ENCODE measurements around the gene EMCN.

The EMCN gene

GRCh38 chr4:100509386-100509785 is 8.4 kb downstream of the EMCN start:
- no peak for ATAC-seq
- H3K4me3 Mint-ChIP-seq = no peak overlapping the region
- peaks cover 6% of the 10 kb centered on the region for H3K27me3 Mint-ChIP-seq
- H3K27ac Mint-ChIP-seq = no peak overlapping the region
- no peaks in the 10 kb centered on the region for H3K4me1 Mint-ChIP-seq
- H3K36me3 Mint-ChIP-seq = no peaks in the 10 kb centered on the region
- H3K9me3 Mint-ChIP-seq = no peaks in the 10 kb centered on the region

- no peaks in the 10 kb centered on the region for H3K36me3 Mint-ChIP-seq
- H3K27me3 Mint-ChIP-seq = no peaks in the 10 kb centered on the region
- no peaks in the 10 kb centered on the region for H3K4me1 Mint-ChIP-seq
- no peaks in the 10 kb centered on the region for H3K9me3 Mint-ChIP-seq
- no peak overlapping the region for H3K4me3 Mint-ChIP-seq
- no peak overlapping the region for H3K27ac Mint-ChIP-seq
- ATAC-seq = no peak
Observed at GRCh38 chr4:100508691-100509090, 9.1 kb downstream of the EMCN start.

- ATAC-seq = no peak
- H3K4me1 Mint-ChIP-seq = no peaks in the 10 kb centered on the region
- H3K4me3 Mint-ChIP-seq = no peak overlapping the region
Observed at GRCh38 chr4:100504086-100504874, 13.5 kb downstream of the EMCN start.

DNA sequence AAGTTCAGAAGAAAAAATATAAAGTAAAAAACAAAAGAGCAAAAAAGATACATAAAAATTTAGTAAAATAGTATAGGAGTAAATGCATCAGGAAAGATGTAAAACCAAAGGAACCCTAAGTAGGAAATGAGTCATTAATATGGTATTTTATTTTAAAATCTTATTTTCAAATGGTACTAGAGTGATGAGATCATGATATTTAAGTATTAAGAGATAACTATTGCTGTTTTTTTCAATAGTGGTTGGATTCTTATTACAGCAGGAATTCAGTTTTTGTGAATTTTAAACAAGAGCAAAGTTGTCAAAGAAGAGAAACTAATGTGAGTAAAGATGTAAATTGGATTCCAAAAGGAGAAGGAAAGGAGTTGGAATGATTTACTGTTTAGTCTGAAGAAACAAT is 20.0 kb downstream of the EMCN start:
- Mint-ChIP-seq H3K4me3 (no peak overlapping the region), H3K27ac (no peak overlapping the region), H3K4me1 (no peaks in the 10 kb centered on the region), H3K36me3 (no peaks in the 10 kb centered on the region), H3K9me3 (no peaks in the 10 kb centered on the region), H3K27me3 (no peaks in the 10 kb centered on the region)
- no peak for ATAC-seq

More at GRCh38 chr4:100504086-100504874, 13.5 kb downstream of the EMCN start:
- H3K9me3 Mint-ChIP-seq = no peaks in the 10 kb centered on the region
- H3K27ac Mint-ChIP-seq = no peak overlapping the region
- no peaks in the 10 kb centered on the region for H3K36me3 Mint-ChIP-seq
- H3K27me3 Mint-ChIP-seq = no peaks in the 10 kb centered on the region

- H3K27ac Mint-ChIP-seq = no peak overlapping the region
- no peaks in the 10 kb centered on the region for H3K4me1 Mint-ChIP-seq
- H3K9me3 Mint-ChIP-seq = peaks cover 4% of the 10 kb centered on the region
- no peak overlapping the region for H3K4me3 Mint-ChIP-seq
- ATAC-seq = no peak
- H3K36me3 Mint-ChIP-seq = no peaks in the 10 kb centered on the region
- no peaks in the 10 kb centered on the region for H3K27me3 Mint-ChIP-seq
Observed at GRCh38 chr4:100495074-100495473, 22.7 kb downstream of the EMCN start.

DNA sequence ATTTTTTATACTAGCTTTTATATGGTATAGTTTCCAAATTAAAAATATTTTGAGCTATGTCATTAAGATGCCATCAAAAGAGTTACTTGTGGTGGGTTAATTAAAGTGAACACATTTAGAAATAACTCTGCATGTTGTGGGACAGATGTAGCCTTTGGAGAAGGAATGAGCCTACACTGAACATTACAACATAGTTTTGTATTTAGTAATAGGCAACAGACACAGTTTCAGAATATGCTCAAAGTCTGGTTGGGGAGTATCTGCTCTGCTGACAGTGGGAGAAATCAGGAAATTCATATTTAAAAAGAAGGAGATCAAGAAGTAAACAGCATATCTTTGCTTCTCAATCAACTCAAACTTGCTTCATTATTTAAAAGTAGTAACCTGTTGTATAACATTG is 23.7 kb downstream of the EMCN start:
- no peak overlapping the region for H3K27ac Mint-ChIP-seq

DNA sequence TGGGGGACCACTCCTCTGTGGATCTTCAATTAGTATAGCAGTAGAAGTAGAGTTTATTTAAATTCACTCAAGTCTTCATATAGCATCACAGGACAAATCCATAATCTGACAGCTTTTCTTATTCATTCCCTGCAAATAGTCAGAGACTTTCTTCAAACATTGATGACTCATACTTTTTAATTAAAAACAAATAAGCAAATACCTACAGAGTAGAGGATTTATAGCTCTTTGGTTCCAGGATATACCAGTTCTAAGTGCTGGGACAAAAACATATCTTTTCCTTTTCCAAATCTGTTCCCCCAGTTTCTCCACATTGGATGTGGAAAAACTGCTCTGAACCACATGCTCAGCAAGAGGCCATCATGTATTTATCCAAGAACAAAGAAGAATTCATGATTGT is 24.1 kb downstream of the EMCN start:
- Mint-ChIP-seq H3K9me3 (peaks cover 4% of the 10 kb centered on the region), H3K27ac (no peak overlapping the region), H3K36me3 (no peaks in the 10 kb centered on the region), H3K4me1 (no peaks in the 10 kb centered on the region), H3K27me3 (no peaks in the 10 kb centered on the region), H3K4me3 (no peak overlapping the region)
- ATAC-seq = no peak

More for the DNA sequence above, 23.7 kb downstream of the EMCN start:
- H3K4me1 Mint-ChIP-seq = no peaks in the 10 kb centered on the region
- no peak overlapping the region for H3K4me3 Mint-ChIP-seq
- H3K9me3 Mint-ChIP-seq = peaks cover 4% of the 10 kb centered on the region
- no peak for ATAC-seq
- H3K27me3 Mint-ChIP-seq = no peaks in the 10 kb centered on the region
- H3K36me3 Mint-ChIP-seq = no peaks in the 10 kb centered on the region

- ATAC-seq = no peak
- H3K4me1 Mint-ChIP-seq = no peaks in the 10 kb centered on the region
- no peak overlapping the region for H3K27ac Mint-ChIP-seq
- H3K9me3 Mint-ChIP-seq = peaks cover 4% of the 10 kb centered on the region
- no peaks in the 10 kb centered on the region for H3K27me3 Mint-ChIP-seq
- no peak overlapping the region for H3K4me3 Mint-ChIP-seq
- no peaks in the 10 kb centered on the region for H3K36me3 Mint-ChIP-seq
Observed at GRCh38 chr4:100492129-100492528, 25.7 kb downstream of the EMCN start.

DNA sequence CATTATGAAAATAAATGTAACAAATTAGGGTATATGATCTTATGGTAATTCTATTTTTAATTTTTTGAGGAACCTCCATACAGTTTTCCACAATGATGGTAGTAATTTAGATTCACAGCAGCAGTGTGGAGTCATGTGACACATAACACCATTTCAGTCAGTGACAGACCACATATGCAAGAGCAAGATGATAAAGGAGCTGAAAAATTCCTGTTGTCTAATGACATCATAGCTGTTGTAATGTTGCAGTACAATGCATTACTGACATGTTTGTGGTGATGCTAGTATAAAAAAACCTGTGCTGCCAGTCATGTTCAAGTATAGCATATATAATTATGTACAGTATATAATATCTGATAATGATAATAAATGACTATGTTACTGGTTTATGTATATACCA is 28.5 kb downstream of the EMCN start:
- ATAC-seq = no peak
- Mint-ChIP-seq H3K4me1 (no peaks in the 10 kb centered on the region), H3K9me3 (peaks cover 4% of the 10 kb centered on the region), H3K27ac (no peak overlapping the region), H3K27me3 (peaks cover 12% of the 10 kb centered on the region), H3K36me3 (no peaks in the 10 kb centered on the region), H3K4me3 (no peak overlapping the region)

GRCh38 chr4:100486496-100486895 is 31.3 kb downstream of the EMCN start:
- Mint-ChIP-seq H3K27me3 (peaks cover 20% of the 10 kb centered on the region), H3K4me3 (no peak overlapping the region), H3K27ac (no peak overlapping the region), H3K9me3 (peaks cover 2% of the 10 kb centered on the region), H3K36me3 (no peaks in the 10 kb centered on the region), H3K4me1 (no peaks in the 10 kb centered on the region)
- ATAC-seq = no peak

GRCh38 chr4:100483796-100484195 is 34.0 kb downstream of the EMCN start:
- Mint-ChIP-seq H3K36me3 (no peaks in the 10 kb centered on the region), H3K27ac (no peak overlapping the region), H3K9me3 (peaks cover 2% of the 10 kb centered on the region), H3K27me3 (peaks cover 22% of the 10 kb centered on the region), H3K4me3 (no peak overlapping the region), H3K4me1 (no peaks in the 10 kb centered on the region)
- ATAC-seq = no peak

DNA sequence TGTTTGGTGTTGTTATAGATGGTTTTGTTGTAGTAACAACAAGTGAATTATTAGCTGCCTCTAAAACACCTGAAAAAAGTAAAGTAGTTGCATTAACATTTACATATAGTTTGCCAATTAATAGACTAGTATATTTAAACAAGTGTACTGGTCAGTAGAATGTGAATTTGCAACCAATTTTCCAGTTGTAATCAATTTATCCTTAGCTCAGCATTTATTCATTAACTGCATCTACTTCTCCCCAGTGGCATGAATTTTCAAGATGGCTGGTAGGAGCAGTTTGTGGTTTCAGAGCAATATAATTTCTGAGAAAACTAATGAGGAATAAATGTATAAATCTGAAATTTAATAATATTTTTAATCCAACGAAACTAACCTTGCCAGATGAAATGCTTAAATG is 37.9 kb downstream of the EMCN start:
- peaks cover 5% of the 10 kb centered on the region for H3K9me3 Mint-ChIP-seq
- no peaks in the 10 kb centered on the region for H3K36me3 Mint-ChIP-seq
- H3K27ac Mint-ChIP-seq = no peak overlapping the region
- H3K4me3 Mint-ChIP-seq = no peak overlapping the region
- no peak for ATAC-seq
- H3K27me3 Mint-ChIP-seq = peaks cover 9% of the 10 kb centered on the region
- H3K4me1 Mint-ChIP-seq = no peaks in the 10 kb centered on the region

GRCh38 chr4:100469555-100469954 is 48.3 kb downstream of the EMCN start:
- peaks cover 12% of the 10 kb centered on the region for H3K27me3 Mint-ChIP-seq
- H3K9me3 Mint-ChIP-seq = no peaks in the 10 kb centered on the region
- no peak overlapping the region for H3K27ac Mint-ChIP-seq
- no peak for ATAC-seq
- no peaks in the 10 kb centered on the region for H3K4me1 Mint-ChIP-seq
- H3K36me3 Mint-ChIP-seq = no peaks in the 10 kb centered on the region
- no peak overlapping the region for H3K4me3 Mint-ChIP-seq

- no peak for ATAC-seq
- Mint-ChIP-seq H3K27me3 (peaks cover 12% of the 10 kb centered on the region), H3K36me3 (no peaks in the 10 kb centered on the region), H3K9me3 (no peaks in the 10 kb centered on the region), H3K4me1 (no peaks in the 10 kb centered on the region), H3K4me3 (no peak overlapping the region), H3K27ac (no peak overlapping the region)
Observed at GRCh38 chr4:100466501-100466900, 51.3 kb downstream of the EMCN start.

DNA sequence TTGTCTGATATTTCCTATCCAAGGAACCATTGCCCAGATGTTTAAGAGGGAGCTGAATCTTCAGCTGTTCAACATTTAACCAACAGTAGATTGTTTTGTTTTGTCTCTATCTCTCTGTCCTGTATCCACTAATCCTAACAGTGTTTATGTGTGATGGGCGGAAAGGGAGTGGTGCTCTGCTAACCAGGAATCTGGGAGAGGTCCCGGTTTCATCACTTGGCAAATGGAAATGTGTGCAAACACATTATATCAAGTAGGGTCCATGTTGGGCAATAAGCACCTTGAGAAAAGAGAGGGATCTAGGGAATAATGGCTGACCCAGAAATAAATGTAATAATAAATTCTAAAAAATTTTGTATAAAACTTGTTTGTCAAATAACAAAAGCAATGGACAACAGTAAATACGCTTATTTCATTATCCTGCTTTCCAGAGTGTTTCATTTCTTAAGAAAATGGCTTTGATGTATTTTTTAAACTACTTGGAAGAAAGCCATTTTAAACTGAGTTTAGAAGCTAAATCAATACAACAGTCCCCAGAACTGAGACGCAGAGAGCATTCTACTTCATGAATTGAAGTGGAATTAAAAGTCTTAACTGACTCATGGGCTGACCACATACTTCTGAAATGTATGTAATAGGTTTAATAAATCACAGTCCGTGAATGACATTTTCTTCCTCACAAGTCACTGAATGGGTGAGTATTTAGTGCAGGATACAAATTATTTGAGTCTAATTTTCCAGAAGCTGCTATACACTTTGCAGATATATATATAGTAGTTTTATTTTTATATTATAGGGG is 55.8 kb downstream of the EMCN start:
- H3K4me3 Mint-ChIP-seq = no peak overlapping the region
- peaks cover 3% of the 10 kb centered on the region for H3K9me3 Mint-ChIP-seq
- H3K36me3 Mint-ChIP-seq = no peaks in the 10 kb centered on the region
- no peak for ATAC-seq
- peaks cover 10% of the 10 kb centered on the region for H3K4me1 Mint-ChIP-seq
- H3K27me3 Mint-ChIP-seq = no peaks in the 10 kb centered on the region
- no peak overlapping the region for H3K27ac Mint-ChIP-seq

DNA sequence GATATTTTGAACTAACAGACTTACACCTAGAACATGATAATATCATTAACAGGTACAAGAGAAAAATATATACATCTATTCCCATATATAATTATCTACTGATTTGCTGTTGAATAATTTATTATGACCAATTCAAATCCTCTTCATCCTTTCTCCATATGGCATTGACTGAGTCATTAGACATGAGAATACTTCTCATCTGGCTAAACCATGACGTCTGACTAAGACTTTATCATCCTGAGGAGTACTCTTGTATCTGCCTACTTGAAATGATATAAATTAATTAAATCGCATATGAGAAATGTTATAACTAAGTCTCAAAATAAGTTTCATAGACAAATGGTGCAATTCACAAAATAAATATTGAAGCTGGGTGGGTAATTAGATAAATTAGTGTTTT is 67.4 kb downstream of the EMCN start:
- Mint-ChIP-seq H3K9me3 (peaks cover 5% of the 10 kb centered on the region), H3K4me1 (no peaks in the 10 kb centered on the region), H3K27ac (no peak overlapping the region), H3K36me3 (no peaks in the 10 kb centered on the region), H3K27me3 (peaks cover 41% of the 10 kb centered on the region), H3K4me3 (no peak overlapping the region)
- no peak for ATAC-seq
